ENCODE measurements around the gene ARF6.
"Not testable (repeated sequence)": the region's sequence is repeated elsewhere in the genome, so short reads cannot be mapped to it uniquely, and the experiment has no call there.

Gene ARF6

DNA sequence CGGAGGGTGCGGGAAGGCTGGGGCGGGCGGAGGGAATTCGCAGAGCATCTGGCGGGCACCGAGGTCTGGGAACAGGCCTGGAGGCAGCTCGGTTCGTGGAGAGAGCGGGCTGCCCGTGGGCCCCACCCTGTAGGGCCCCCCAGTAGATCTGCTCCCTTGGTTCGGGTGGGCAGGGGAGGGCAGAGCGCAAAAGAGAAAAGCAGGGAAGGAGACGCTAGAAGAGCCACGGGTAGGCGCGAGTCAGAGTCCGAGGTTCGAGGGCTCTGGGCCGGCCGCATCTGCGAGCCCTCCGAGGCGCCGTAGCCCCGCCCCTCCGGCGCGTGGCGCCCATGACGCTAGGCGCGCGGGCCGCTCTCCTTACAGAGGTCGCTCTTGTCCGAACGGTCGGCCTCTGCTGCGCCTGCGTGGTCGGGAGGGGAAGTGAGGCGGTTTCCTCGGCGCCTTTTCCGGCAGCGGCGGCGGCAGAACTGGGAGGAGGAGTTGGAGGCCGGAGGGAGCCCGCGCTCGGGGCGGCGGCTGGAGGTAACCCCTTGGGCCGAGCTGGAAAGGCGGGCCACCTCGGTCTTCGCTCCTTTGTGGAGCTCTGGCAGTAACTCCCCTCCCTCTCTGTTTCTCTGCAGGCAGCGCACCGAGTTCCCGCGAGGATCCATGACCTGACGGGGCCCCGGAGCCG is at the start of gene ARF6:
Gene ARF6 (plus strand): TSS at position 447 of the 673 bp plus-strand sequence. CDS start 655 bp downstream, outside the sequence.
- peak; percentile 91 for DNase-seq (ENCODE audit: low read depth)

DNA sequence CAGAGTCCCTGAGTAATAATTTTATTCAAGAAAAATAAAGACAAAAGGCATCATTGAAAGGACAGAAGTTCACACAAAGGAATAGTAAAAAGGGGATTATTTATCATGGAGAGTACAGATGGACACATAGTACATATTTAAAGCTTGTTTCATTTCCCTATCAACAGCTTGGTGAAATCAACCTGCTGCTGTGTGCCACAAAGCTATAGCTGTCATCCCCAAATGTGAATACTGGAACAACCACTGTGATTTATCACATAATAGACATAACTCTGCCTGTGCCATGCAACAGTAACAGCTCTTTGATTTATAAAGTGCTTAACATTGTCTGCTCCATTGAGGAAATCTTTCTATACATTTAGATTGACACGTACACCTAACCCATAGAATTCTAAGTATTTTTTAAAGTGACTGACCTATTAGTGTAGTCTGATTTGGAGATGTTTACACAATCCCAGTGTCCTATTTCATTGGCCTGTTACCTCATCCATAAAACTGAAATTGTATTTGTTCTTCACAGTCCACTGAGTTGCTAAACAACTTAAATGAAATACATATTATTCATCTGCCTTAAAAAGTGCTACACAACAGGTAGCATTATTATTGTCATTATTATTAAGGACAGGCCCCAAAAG is 43.6 kb upstream of the ARF6 start:
- no peak for DNase-seq (ENCODE audit: low read depth)

- DNase-seq (ENCODE audit: low read depth), result no peak
These were observed 41.1 kb upstream of the ARF6 start for GRCh38 chr14:49851813-49852212.

GRCh38 chr14:49852301-49853157 is 40.4 kb upstream of the ARF6 start, which contains the start of gene NEMF:
Gene NEMF (minus strand): TSS chr14:49852788. CDS start chr14:49852753, 35 bp downstream.
- peak; percentile 51 for DNase-seq (ENCODE audit: low read depth)

- DNase-seq (ENCODE audit: low read depth), result no peak
These were observed 39.8 kb upstream of the ARF6 start for GRCh38 chr14:49853158-49853477.

DNA sequence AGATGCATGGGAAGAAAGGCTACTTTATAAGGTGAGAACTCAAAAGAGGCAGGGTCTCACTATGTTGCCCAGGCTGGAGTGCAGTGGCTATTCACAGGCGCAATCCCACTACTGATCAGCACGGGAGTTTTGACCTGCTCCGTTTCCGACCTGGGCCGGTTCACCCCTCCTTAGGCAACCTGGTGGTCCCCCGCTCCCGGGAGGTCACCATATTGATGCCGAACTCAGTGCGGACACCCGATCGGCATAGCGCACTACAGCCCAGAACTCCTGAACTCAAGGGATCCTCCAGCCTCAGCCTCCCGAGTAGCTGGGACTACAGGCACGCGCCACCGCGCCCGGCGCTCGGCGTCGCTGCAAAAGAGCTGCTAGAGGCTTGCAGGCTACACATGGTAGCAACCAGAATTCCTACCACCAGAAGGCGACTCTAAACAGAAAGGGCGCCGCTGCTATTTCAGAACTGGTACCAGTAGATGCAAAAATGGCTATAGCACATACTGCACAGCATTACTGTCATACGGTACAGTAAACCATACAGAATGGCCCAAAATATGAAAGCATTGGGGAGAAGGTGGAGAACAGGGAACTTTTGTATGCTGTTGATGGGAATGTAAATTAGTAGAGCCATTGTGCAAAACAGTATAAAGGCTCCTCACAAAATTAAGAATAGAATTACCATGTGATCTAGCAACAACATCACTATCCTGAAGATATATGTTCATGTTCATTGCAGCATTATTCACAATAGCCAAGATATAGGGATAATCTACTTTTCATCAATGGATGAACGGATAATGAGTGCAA is 39.1 kb upstream of the ARF6 start:
- DNase-seq (ENCODE audit: low read depth), result peak; percentile 54

DNA sequence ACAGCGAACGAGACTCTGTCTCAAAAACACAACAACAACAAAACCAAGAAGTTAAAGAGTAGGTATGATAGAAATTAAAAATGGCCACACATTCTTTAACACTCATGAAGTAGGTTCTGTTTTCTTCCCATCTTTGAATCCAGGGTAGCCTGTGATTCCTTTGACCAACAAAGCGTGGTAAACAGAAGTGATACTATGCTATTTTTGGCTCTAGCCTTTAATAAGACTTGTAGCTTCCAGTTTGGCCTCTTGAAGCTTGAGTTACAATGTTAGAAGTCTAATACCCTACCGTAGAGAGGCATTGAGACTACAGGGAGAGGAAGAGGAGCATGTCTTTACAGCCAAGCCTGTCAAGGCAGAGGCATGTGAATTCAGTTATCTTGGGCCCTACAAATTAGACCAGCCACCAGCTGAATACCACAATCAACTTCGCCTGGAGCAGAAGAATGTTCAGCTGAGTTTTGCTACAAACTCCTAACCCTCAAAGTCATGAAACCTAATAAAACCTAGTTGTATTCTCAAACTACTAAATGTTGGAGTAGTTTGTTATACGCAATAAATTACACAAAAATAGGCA is 35.4 kb upstream of the ARF6 start:
- DNase-seq (ENCODE audit: low read depth), result no peak

GRCh38 chr14:49858383-49858782 is 34.5 kb upstream of the ARF6 start:
- no peak for DNase-seq (ENCODE audit: low read depth)

DNA sequence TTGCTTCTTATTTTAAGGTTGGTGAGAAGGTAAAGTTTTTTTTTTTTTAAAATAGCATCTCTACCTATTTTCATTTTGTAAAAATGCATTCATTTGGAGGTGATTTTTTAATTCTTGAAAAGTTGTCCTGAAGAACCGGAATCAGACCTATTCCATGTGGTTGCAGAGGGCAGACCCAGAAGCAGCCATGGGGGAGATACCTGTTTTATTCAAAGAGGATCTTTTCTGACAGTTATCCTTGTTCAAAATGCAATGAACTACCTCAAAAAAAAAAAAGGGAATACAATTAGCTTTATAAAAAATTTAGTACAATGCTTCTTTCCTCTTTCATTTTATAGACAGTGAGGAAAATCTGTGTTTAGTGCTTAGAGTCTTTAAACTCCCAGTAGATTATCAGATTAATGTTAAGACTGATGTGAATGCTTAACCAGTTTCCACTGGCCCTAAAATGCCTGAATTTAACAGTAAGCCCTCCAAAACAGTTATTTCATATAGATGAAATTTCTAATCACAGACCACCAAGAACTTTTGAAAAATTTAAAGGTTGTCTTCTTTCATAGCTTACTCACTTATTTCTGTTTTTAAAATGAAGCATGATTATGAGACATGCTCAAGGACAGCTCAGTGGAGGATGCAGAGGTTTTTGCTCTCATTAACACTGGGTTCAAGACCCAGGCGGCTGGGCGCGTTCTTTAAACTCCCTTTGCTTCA is 31.7 kb upstream of the ARF6 start:
- no peak for DNase-seq (ENCODE audit: low read depth)

DNA sequence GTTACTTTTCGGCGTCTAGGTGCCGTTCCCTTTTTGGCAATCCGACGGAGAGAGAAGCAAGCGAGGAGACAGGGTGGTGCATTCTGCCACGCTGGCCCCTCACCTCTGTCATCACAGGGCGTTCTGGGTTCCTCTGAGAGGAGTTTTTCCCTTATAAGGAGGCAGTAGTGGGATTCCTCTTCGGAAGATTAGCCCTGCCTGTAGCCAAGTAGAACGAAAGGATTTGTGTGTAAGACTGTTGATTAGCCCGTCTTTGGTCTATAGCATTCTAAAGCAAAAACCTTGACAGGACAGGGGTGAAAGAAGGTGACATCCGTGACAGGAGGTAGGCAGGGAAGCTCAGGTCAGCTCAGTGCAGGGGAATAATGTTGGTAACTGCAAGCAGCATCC is 31.2 kb upstream of the ARF6 start:
- peak; percentile 30 for DNase-seq (ENCODE audit: low read depth)

DNA sequence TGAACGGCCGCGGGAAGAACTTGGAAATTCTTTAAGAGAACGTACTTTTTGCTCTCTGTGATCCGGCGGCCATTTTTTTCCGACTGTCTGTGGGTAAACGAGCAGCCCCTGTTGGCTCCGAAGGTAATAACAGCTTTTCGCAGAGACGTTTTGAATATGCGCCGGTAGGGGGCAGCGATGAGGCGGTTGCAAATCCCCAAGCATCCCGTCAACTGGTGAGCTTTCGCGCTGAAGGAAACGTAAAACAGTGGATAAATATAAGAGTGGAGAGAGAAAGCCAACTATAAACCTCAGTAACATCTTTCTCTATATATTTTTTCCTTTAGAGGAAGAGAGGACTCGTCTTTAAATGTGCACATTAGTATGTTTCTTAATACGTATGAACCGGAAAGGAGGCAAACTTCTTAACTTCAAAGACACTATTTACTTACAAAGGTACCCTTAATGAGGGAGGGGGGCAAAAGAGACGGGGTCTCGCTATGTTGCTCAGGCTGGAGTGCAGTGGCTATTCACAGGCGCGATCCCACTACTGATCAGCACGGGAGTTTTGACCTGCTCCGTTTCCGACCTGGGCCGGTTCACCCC is 30.7 kb upstream of the ARF6 start:
- peak; percentile 62 for DNase-seq (ENCODE audit: low read depth)

DNA sequence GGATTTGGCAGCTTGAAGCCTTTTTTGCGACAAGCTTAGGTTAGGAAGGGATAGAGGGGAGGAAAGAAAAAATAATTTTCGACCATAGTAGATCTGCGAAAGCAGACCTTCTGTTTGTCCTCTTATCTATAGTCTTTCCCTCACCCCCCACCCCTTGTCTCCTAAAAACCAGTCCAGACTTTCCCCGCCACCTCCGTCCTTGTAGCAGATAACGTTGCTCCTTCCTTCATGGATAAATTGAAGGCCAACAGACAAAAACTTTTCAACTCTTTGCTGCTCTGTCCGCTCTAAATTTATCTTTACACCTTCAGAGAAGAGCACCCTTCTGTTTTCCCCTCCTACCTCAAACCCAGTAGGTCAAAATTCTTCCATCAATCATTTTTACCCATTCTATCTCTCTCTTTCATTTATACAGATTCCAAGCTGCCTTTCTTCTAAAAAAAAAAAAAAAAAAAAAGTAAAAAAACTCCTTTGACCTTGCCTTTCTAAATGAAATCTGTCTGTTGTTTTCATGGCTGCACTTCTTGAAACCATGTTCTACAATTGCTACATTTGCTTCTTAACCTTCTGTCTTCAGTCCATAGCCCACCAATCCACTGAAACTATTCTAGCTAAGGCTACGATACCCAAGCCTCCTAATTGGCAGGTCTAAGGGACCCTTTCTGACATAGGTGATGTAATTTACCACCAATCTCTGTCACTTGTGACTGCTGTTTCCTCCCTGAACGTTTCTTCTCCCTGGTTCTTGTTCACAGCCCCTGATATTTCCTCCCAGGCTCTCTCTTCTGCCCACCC is 29.2 kb upstream of the ARF6 start:
- no peak for DNase-seq (ENCODE audit: low read depth)

- DNase-seq (ENCODE audit: low read depth), result peak; percentile 47
These were observed 27.4 kb upstream of the ARF6 start for GRCh38 chr14:49865431-49865859.

- peak; percentile 97 for DNase-seq (ENCODE audit: low read depth)
These were observed 24.8 kb upstream of the ARF6 start for GRCh38 chr14:49867831-49868719.

- no peak for DNase-seq (ENCODE audit: low read depth)
These were observed 24.2 kb upstream of the ARF6 start for GRCh38 chr14:49868720-49869114.

DNA sequence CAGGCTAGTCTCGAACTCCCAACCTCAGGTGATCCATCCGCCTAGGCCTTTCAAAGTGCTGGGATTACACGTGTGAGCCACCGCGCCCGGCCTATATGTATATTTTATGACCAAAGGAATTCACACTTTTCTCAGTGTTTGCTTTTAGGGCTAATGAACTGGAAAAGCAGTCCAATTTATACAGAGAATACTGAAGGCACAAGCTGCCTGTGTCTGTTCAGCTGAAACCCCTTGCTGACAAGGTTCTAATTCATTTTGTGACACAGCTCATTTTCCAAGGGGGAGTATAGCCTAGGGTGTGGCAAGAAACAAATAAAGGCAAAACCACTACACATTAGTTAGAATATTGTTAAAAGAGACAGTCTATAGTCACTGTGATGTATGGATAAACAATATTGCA is 22.0 kb upstream of the ARF6 start:
- DNase-seq (ENCODE audit: low read depth), result no peak

GRCh38 chr14:49873548-49873947 is 19.3 kb upstream of the ARF6 start:
- not testable (repeated sequence) for DNase-seq (ENCODE audit: low read depth)

- no peak for DNase-seq (ENCODE audit: low read depth)
These were observed 17.2 kb upstream of the ARF6 start for GRCh38 chr14:49875640-49876198.
